HepG2 (cell line): ENCODE results near the gene SPHK1. TPM values are rescaled to one million over a fixed set of nuclear protein-coding genes. Genes with fewer than 3 reads are reported as not detected.

Experiments used
- CENPT ChIP-seq: sonication (generic); formaldehyde crosslinking; IDR thresholded peaks from 2 replicates; pipeline ENCODE4 v1.8.0; 2022; ENCODE audit warnings: low read depth, mild to moderate bottlenecking, moderate library complexity, missing genetic modification reagents
- HOXA3 ChIP-seq: sonication (generic); formaldehyde crosslinking; IDR thresholded peaks from 2 replicates; pipeline ENCODE4 v1.5.0; 2020; ENCODE audit warnings: missing genetic modification reagents
- MEIS1 ChIP-seq: sonication (generic); formaldehyde crosslinking; IDR thresholded peaks from 2 replicates; pipeline ENCODE4 v1.9.0; 2021; ENCODE audit warnings: mild to moderate bottlenecking, missing genetic modification reagents, moderate library complexity, borderline replicate concordance
- SIN3A ChIP-seq: IDR thresholded peaks from 2 replicates; pipeline ENCODE4 v1.6.1; 2011; ENCODE audit warnings: low read depth, mild to moderate bottlenecking, control low read depth, low read length, borderline replicate concordance
- STAG1 ChIP-seq: sonication (generic); formaldehyde crosslinking; IDR thresholded peaks from 2 replicates; pipeline ENCODE4 v1.4.0; 2020; ENCODE audit warnings: missing genetic modification reagents
- SYNCRIP ChIP-seq: fragments of 200-400 bp; formaldehyde crosslinking; IDR thresholded peaks from 2 replicates; pipeline ENCODE4 v1.6.1; 2018; ENCODE audit warnings: mild to moderate bottlenecking, low read depth, low read length; ENCODE audit not compliant: insufficient read depth
- TAF15 ChIP-seq: fragments of 200-400 bp; formaldehyde crosslinking; IDR thresholded peaks from one replicate; pipeline ENCODE4 v1.6.1; 2018; ENCODE audit warnings: mild to moderate bottlenecking, low read depth, low read length; ENCODE audit not compliant: poor library complexity, severe bottlenecking
- YY1 ChIP-seq: IDR thresholded peaks from 2 replicates; pipeline ENCODE4 v1.6.1; 2011; ENCODE audit warnings: low read length, low read depth, moderate library complexity, mild to moderate bottlenecking; ENCODE audit not compliant: insufficient read depth, insufficient replicate concordance
- ZNF124 ChIP-seq: sonication (generic); formaldehyde crosslinking; IDR thresholded peaks from 2 replicates; pipeline ENCODE4 v1.4.0; 2020; ENCODE audit warnings: missing genetic modification reagents
- ZNF431 ChIP-seq: sonication (generic); formaldehyde crosslinking; IDR thresholded peaks from 2 replicates; pipeline ENCODE4 v1.9.0; 2022; ENCODE audit warnings: missing genetic modification reagents, low read depth, mild to moderate bottlenecking, borderline replicate concordance
- ZNF678 ChIP-seq: sonication (generic); formaldehyde crosslinking; IDR thresholded peaks from 2 replicates; pipeline ENCODE4 v1.4.0; 2020; ENCODE audit warnings: mild to moderate bottlenecking, missing genetic modification reagents
- polyA plus RNA-seq, 8 experiments: library from polyadenylated mRNA; depleted of rRNA in 3 of 8; stranded (reverse) in 7 of 8; unstranded in 1 of 8; fragments of >200 nt; fragmentation: Illumina TruSeq in 4 of 8; extraction: Trizol in 4 of 8; gene quantifications; 2 replicates each; pipeline versions ENCODE4 v1.2.1 to v1.2.3, GENCODE V29; 2011 to 2016; ENCODE audit warnings: low read depth in 4 of 8, missing spikeins in 1 of 8, mixed read lengths in 1 of 8; ENCODE audit not compliant: insufficient read depth in 1 of 8
- total RNA-seq, 5 experiments: library from RNA; depleted of rRNA; stranded (reverse); fragments of >200 nt; fragmentation: Illumina TruSeq; extraction: Trizol; gene quantifications; 2 replicates each; pipeline ENCODE4 v1.2.3, GENCODE V29; 2016; ENCODE audit warnings: low read depth in 1 of 5
- TF ChIP-seq, protein P1 (sequence below): sonication (generic); formaldehyde crosslinking; IDR thresholded peaks from 2 replicates; pipeline ENCODE4 v1.8.0; 2022; ENCODE audit warnings: mild to moderate bottlenecking, missing genetic modification reagents, moderate library complexity
- TF ChIP-seq, protein P2 (sequence below): sonication (generic); formaldehyde crosslinking; IDR thresholded peaks from 2 replicates; pipeline ENCODE4 v1.5.1; 2020; ENCODE audit warnings: mild to moderate bottlenecking, missing genetic modification reagents, borderline replicate concordance
- TF ChIP-seq, protein P3 (sequence below): sonication (generic); formaldehyde crosslinking; IDR thresholded peaks from 2 replicates; pipeline ENCODE4 v1.5.0; 2020; ENCODE audit warnings: mild to moderate bottlenecking, missing genetic modification reagents, borderline replicate concordance

SPHK1 gene
- total and polyA plus RNA-seq, 2 of the 13 experiments (the other 11 are each of a cell fraction or from before 2014, with no cell fraction given): 129 to 160 TPM

DNA sequence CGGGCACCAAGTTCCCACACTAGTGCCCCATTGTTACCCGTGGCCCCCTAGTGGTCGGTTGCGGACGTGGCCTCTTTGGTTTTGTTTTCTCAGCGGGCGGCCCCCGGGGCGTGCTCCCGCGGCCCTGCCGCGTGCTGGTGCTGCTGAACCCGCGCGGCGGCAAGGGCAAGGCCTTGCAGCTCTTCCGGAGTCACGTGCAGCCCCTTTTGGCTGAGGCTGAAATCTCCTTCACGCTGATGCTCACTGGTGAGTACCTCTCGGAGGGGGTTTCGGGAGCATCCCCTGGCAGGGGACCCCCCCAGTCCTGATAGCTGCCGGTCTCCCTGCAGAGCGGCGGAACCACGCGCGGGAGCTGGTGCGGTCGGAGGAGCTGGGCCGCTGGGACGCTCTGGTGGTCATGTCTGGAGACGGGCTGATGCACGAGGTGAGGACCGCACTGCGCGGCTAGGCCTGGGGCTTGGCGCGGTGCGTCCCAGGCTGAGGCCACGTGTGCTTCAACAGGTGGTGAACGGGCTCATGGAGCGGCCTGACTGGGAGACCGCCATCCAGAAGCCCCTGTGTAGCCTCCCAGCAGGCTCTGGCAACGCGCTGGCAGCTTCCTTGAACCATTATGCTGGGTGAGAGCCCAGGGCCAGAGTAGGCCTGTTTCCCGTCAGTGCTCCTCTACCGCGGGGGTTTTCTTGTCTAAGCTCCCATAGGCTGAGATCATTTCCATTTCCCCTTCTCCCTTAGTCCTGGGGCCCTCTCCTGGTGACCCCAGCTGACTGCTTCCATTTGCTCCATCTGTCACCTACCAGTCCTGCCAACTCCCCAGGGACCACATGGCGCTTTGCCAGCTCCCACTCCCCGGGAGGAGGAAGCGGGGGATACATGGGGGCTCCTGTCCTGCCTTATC is 1.7 kb downstream of the SPHK1 start (continued):
- TF ChIP-seq SYNCRIP (no peak), ZNF124 (CRISPR knock-in tag) (peak; percentile 97), ZNF678 (CRISPR knock-in tag) (0 out of 2 replicates have a peak, but pooled peaks have one; percentile 90), ZNF431 (CRISPR knock-in tag) (peak; percentile 93), SIN3A (peak; percentile 68; the same call in 1 of the 2 replicates), CENPT (CRISPR knock-in tag) (peak; percentile 80; the same call in 1 of the 2 replicates), HOXA3 (CRISPR knock-in tag) (peak; percentile 95), MEIS1 (CRISPR knock-in tag) (peak; percentile 68; the same call in 1 of the 2 replicates), YY1 (peak; percentile 68), TAF15 (no peak), STAG1 (CRISPR knock-in tag) (peak; percentile 83)
- TF ChIP-seq, protein P1, sequence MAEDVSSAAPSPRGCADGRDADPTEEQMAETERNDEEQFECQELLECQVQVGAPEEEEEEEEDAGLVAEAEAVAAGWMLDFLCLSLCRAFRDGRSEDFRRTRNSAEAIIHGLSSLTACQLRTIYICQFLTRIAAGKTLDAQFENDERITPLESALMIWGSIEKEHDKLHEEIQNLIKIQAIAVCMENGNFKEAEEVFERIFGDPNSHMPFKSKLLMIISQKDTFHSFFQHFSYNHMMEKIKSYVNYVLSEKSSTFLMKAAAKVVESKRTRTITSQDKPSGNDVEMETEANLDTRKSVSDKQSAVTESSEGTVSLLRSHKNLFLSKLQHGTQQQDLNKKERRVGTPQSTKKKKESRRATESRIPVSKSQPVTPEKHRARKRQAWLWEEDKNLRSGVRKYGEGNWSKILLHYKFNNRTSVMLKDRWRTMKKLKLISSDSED (CRISPR knock-in tag): peak; percentile 85; the same call in 1 of the 2 replicates
- TF ChIP-seq, protein P2, sequence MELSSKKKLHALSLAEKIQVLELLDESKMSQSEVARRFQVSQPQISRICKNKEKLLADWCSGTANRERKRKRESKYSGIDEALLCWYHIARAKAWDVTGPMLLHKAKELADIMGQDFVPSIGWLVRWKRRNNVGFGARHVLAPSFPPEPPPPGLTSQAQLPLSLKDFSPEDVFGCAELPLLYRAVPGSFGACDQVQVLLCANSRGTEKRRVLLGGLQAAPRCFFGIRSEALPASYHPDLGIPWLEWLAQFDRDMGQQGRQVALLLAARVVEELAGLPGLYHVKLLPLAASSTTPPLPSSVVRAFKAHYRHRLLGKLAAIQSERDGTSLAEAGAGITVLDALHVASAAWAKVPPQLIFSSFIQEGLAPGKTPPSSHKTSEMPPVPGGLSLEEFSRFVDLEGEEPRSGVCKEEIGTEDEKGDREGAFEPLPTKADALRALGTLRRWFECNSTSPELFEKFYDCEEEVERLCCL (CRISPR knock-in tag): peak; percentile 98
- TF ChIP-seq, protein P3, sequence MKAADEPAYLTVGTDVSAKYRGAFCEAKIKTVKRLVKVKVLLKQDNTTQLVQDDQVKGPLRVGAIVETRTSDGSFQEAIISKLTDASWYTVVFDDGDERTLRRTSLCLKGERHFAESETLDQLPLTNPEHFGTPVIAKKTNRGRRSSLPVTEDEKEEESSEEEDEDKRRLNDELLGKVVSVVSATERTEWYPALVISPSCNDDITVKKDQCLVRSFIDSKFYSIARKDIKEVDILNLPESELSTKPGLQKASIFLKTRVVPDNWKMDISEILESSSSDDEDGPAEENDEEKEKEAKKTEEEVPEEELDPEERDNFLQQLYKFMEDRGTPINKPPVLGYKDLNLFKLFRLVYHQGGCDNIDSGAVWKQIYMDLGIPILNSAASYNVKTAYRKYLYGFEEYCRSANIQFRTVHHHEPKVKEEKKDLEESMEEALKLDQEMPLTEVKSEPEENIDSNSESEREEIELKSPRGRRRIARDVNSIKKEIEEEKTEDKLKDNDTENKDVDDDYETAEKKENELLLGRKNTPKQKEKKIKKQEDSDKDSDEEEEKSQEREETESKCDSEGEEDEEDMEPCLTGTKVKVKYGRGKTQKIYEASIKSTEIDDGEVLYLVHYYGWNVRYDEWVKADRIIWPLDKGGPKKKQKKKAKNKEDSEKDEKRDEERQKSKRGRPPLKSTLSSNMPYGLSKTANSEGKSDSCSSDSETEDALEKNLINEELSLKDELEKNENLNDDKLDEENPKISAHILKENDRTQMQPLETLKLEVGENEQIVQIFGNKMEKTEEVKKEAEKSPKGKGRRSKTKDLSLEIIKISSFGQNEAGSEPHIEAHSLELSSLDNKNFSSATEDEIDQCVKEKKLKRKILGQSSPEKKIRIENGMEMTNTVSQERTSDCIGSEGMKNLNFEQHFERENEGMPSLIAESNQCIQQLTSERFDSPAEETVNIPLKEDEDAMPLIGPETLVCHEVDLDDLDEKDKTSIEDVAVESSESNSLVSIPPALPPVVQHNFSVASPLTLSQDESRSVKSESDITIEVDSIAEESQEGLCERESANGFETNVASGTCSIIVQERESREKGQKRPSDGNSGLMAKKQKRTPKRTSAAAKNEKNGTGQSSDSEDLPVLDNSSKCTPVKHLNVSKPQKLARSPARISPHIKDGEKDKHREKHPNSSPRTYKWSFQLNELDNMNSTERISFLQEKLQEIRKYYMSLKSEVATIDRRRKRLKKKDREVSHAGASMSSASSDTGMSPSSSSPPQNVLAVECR (CRISPR knock-in tag): peak; percentile 88
